Skeletal muscle cell (primary cell): Measurements from ENCODE around the gene BRMS1L.
A peak's percentile ranks its signal among the peaks of the same experiment; 100 is the strongest.

ENCODE experiments used
- DNase-seq: peaks from one replicate; pipeline ENCODE4 v3.0.0-alpha.2; 2010; ENCODE audit warnings: low read depth
- H3K4me3 ChIP-seq: 2 replicates; pipeline ENCODE4 v1.5.1; 2011; ENCODE audit warnings: low read depth, mild to moderate bottlenecking, control low read depth, low read length, moderate library complexity

Gene BRMS1L

GRCh38 chr14:35858521-35859209, 32.5 kb downstream of the BRMS1L start:
- no peak for DNase-seq

GRCh38 chr14:35861204-35861868, 35.2 kb downstream of the BRMS1L start:
- H3K4me3 ChIP-seq: no peak overlapping the region
- no peak for DNase-seq

More at GRCh38 chr14:35858521-35859209, 32.5 kb downstream of the BRMS1L start:
- H3K4me3 ChIP-seq: no peak overlapping the region

GRCh38 chr14:35865611-35866324, 39.6 kb downstream of the BRMS1L start:
- H3K4me3 ChIP-seq: no peak overlapping the region
- DNase-seq: no peak

GRCh38 chr14:35866595-35867279, 40.6 kb downstream of the BRMS1L start:
- no peak for DNase-seq
- no peak overlapping the region for H3K4me3 ChIP-seq

- DNase-seq: no peak
- H3K4me3 ChIP-seq: no peak overlapping the region
These were observed 41.1 kb downstream of the BRMS1L start for GRCh38 chr14:35867280-35867629.

GRCh38 chr14:35875296-35875695, 49.2 kb downstream of the BRMS1L start:
- H3K4me3 ChIP-seq: no peak overlapping the region
- DNase-seq: no peak

GRCh38 chr14:35877276-35877675, 51.1 kb downstream of the BRMS1L start:
- no peak overlapping the region for H3K4me3 ChIP-seq
- DNase-seq: no peak

GRCh38 chr14:35878272-35879150, 52.4 kb downstream of the BRMS1L start:
- H3K4me3 ChIP-seq: no peak overlapping the region
- peak; percentile 84 for DNase-seq

GRCh38 chr14:35879151-35879648, 53.1 kb downstream of the BRMS1L start:
- DNase-seq: no peak
- H3K4me3 ChIP-seq: no peak overlapping the region

GRCh38 chr14:35879654-35880249, 53.6 kb downstream of the BRMS1L start:
- no peak overlapping the region for H3K4me3 ChIP-seq
- DNase-seq: no peak

GRCh38 chr14:35881280-35881679, 55.1 kb downstream of the BRMS1L start:
- DNase-seq: no peak
- H3K4me3 ChIP-seq: no peak overlapping the region

GRCh38 chr14:35883677-35884293, 57.6 kb downstream of the BRMS1L start:
- DNase-seq: no peak
- no peak overlapping the region for H3K4me3 ChIP-seq

GRCh38 chr14:35890308-35890707, 64.2 kb downstream of the BRMS1L start:
- no peak overlapping the region for H3K4me3 ChIP-seq
- DNase-seq: no peak

- no peak for DNase-seq
- no peak overlapping the region for H3K4me3 ChIP-seq
These were observed 69.1 kb downstream of the BRMS1L start for GRCh38 chr14:35895256-35895655.

- DNase-seq: no peak
These were observed 71.5 kb downstream of the BRMS1L start for GRCh38 chr14:35897616-35898111.

GRCh38 chr14:35898217-35898775, 72.2 kb downstream of the BRMS1L start:
- no peak for DNase-seq
- H3K4me3 ChIP-seq: no peak overlapping the region

More at GRCh38 chr14:35897616-35898111, 71.5 kb downstream of the BRMS1L start:
- no peak overlapping the region for H3K4me3 ChIP-seq

GRCh38 chr14:35900741-35901140, 74.6 kb downstream of the BRMS1L start:
- no peak for DNase-seq
- no peak overlapping the region for H3K4me3 ChIP-seq

- DNase-seq: no peak
- H3K4me3 ChIP-seq: no peak overlapping the region
These were observed 83.5 kb downstream of the BRMS1L start for GRCh38 chr14:35909665-35910064.
